HG02970 (cell line): ENCODE data around the gene B4GALT4.
A peak's percentile ranks its signal among the peaks of the same experiment; 100 is the strongest.

ENCODE experiments used
- ATAC-seq: cut with Tn5 transposase; IDR thresholded peaks from one replicate; pipeline ENCODE4 v1.9.1; 2021; ENCODE audit warnings: mild to moderate bottlenecking, moderate library complexity, moderate number of reproducible peaks; ENCODE audit not compliant: unreplicated experiment, low FRiP score

The B4GALT4 gene

DNA sequence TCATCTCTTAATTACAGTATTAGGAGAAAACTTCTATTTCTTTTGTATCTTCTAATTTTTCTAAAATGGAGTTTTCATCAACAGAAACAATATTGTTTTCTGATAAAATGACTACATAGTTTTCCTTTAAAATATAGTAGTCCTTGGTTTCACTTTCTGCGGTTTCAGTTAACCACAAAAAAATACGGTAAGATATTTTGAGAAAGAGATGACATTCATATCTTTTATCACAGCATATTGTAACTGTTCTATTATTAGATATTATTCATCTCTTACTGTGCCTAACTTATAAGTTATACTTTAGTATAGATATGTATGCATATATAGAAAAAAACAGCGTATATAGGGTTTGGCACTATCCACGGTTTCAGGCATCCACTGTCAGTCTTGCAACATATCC, 2.3 kb downstream of the B4GALT4 start:
- no peak for ATAC-seq

DNA sequence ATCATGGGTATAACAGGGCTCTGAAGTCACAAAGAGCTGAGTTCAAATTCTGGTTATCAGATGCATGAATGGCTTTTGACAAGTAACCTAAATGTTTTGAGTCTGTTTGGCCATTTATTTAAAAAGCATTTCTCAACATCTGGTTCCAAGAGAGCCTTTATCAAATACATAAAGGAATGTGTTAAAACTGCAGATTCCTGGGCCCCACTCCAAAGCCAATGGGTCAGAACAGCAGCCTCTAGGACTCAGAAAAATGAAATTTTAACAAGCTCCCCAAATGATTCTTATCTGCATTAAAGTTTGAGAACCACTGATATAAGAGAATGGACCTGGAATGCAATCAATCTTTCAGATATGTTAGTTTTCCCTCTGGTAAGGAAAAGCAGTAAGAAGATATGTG, 3.4 kb downstream of the B4GALT4 start:
- ATAC-seq: no peak

DNA sequence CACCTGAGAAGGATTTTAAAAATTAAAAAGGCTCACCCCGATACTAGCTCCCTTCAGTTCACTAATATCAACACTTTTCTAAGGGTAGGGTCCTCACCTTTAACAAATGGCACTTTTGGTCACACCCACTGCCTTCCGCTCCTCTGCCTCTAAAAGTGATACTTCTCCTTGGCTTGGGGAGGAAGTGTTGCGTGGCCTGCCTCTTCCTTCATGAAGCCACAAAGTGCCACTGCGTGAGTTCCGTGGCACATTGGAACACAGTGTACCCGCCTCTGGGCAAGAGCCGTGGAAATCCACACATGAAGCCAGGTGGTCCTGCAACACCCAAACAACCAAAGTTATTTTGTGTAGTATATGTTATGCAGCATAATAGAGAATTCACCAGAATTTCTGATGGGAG, 3.9 kb downstream of the B4GALT4 start:
- ATAC-seq: no peak

DNA sequence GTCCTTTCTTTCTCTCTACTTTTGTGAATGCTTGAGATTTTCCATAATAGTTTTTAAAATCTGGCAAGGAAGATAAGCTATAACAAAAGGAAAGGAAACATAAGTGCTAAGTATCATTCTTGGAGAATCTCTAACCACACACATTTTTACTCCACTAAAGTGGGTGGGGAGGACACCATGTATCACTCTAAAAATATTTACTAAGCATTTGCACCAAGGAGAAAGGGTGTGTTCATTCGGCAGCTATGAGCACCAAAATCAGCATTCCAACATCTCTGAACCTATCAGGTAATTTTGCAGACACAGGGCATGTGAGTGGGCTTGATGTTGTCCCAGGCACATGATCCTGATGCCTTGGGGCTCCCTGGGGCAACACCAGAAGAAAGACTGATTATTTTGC, 5.5 kb downstream of the B4GALT4 start:
- no peak for ATAC-seq

DNA sequence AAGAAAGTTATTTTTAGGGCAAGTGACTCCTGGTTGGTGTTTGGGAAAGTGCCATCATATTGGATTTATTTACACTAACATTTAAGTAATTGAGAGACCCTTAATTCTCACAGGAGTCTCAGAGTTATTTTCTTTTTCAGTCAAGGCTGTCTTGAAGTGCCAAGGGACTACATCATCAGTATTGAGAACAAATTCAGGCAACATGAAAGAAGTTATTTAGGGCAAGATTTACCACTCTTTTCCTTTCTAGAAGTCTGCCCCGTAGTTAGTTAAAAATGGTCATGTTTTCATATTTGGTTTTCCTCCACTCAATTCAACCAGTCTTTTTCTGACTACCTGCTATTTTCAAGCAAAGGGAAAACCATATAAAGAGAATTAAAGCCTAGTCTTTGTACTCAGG, 6.1 kb downstream of the B4GALT4 start:
- ATAC-seq: no peak

DNA sequence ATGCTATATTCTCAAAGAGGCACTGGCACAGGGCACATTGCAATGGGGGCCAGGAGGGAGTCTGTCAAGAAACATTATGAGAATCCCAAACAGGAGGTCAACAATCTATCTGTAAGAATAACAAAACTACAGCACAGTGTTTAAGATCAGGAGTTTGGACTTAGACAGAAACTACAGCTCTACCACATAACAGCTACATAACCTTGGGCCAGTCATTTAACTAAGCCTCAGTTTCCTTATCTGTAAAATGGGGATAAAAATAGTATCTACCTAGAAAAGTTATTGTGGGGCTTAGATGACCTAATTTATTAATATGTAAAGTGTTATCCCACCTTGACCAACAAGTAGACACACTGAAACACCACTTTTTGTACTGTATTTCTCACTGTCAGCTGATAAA, 9.9 kb downstream of the B4GALT4 start:
- no peak for ATAC-seq

DNA sequence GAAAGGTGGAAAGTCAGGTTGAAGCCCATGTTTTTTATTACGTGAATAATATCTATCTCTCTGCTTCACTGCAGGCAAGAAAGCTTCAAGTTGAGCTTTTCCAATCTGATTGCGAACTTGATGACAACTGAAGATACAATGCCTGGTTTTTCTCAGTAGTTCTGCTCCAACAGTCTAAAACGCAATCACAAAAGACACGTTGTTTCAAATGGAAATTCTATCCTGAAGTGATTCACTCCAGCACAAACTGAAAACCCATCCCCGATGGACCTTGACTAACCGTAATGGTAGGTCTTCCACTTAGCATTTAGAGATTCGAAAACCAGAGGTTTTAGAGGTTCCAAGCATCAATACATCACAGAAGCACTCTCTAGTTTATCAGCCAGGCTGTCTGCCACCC, 10.6 kb downstream of the B4GALT4 start:
- ATAC-seq: no peak

DNA sequence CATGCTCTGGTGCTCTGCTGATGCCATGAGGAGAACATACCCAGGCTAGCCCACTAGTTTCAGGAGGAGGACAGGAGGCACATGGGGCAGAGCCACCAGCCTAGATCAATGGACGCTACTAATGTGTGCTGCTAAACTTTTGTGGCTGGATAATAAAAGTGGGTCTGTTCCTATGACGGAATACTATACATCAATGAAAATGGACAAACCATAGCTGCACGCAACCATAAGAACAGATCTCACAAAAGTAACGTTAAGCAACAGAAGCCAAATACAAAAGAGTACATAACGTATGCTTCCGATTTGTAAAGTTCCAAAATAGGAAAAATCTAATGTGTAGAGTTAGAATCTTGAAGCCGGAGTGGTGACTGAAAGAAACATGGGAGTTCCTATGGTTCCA, 11.5 kb downstream of the B4GALT4 start:
- no peak for ATAC-seq

DNA sequence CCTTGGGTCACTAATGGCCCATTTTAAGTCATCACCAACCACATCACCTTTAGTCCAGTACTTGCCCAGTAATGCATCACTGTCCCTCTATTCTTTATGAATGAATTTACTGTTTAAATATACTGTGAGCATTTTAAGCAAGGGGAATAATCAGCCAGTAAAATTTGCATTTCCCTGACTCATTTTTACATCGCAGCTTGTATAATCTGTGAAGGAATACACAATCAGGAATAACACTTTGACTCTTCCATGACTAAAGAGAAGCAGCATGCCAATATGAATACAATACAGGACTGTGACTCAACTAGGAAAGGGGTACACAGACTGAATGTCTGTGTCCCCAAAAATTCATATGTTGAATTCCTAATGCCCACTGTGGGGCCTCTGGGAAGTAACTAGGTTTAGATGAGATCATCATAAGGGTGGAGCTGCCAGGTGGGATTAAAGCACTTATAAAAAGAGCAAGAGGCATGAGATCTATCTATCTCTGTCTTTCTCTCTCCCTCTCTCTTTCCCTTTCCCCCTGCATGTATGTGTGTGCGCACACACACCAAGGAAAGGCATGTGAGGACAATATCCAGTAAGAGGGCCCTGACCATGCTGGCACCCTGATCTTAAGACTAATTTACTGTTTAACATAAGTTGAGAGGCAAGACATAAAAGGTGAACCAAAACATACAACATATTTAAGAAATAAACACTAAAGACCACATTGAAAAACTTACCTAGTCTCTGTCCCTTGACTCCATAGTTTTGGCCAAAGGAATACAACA, 12.1 kb downstream of the B4GALT4 start:
- no peak for ATAC-seq

DNA sequence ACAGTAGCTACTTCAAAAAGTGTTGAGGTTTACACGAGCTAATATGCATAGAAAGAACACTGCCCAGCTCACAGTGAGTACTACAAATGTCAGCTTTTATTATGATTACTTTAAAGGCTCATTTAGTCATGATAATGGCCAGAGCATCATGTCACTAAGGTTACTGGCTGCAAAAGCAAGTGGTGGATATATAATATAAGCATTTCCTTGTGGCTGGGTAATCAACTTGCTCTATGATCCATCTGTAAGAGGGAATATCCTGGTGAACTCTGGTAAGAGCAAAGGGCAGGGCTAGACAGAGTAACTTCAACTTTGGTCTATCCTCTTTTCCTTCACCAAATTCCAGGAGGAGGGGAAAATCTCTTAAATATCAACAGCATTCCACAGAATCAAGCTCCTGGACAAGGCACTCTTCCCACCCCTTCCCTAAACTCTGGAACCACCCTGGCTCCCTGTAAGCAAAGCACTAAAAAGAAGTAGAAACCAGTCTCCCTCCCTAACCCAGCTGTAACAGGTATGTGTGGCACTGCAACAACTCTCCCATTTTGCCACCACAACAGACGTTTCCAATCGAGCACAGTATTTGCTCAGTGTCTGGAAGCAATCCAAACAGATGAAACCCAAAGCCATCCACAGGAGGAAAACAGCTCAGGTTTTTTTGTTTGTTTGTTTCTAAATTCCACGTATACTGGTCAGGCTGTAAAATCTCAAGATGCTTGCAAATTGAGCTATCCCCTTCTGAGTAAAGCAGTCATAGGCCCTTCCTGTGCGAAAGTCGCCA, 13.4 kb downstream of the B4GALT4 start:
- no peak for ATAC-seq

DNA sequence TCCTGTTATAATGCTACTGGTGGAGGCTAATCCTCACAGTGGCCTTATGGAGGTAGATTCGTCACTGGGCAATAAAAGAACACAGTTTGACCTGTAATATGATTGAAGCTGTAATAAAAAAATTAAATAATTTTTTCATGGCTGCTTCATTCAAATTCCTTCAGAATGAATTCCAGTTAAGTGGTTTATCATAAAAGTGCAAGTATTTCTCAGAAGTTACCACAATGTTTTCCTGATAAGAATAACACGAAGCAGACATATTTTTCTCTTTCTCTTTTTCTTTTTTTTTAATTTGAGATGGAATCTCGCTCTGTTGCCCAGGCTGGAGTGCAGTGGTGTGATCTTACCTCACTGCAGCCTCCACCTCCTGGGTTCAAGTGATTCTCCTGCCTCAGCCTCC, 15.6 kb downstream of the B4GALT4 start:
- ATAC-seq: no peak

DNA sequence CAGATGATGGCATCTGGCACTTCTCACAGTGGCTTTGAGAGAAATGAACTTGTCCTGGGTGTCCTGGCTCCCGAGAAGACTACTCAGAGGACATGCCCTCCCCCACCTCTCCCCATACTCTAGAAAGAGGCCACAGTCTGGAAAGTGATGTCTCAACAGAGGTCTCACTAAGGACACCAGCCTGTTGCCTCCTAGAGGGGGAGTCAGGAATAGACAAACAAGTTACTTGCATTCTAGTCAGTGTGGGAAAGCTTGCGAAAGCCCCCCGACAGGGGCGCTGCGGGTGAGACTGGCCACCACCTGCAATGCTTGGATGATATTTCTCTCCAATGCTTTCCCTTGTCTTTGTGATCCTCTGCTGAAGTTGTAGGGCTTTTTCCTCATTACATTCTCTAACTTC, 17.2 kb downstream of the B4GALT4 start:
- ATAC-seq: no peak

DNA sequence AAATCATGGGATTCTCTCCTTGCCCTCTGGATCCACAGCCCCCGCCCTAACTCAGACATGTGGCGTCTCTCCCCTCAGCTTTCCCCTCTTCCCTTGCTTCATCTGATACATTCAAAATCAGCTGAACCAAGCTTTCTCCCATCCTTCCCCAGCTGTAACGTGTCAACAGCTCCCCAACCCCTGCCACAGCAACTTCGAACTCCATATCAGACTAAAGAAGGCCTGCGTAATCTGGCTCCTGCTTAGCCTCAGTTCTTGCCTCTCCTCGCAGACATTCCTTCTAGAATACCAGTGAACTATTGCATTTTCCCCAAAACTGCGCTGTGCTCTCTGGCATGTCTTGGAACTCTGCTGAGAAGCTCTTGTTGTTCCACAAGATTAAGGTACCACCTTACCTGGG, 18.3 kb downstream of the B4GALT4 start:
- no peak for ATAC-seq

DNA sequence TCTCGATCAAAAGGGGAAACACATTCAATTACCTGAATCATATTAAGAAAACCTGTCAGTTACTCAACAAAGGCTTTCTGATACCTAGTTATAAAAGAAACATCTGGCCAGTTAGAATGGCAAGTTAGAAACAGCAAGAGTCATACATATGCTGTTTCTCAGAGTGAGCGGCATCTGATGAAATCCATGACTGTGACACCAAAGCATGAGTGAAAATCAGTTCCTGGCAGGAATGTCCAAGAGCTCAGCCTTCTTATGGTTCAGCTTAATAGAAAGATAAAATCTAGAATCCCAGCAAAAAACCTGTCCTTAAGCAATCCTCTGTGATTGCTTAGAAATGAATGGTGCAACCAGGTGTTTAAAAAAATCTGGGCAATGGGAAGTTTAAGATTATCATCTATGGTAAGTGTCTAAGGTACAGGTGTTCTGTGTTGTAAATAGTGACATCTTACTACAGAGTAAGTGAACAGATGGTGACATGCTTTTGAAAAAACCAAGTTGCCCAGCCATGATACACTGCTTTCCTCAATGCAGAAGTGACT, 18.8 kb downstream of the B4GALT4 start:
- no peak for ATAC-seq

DNA sequence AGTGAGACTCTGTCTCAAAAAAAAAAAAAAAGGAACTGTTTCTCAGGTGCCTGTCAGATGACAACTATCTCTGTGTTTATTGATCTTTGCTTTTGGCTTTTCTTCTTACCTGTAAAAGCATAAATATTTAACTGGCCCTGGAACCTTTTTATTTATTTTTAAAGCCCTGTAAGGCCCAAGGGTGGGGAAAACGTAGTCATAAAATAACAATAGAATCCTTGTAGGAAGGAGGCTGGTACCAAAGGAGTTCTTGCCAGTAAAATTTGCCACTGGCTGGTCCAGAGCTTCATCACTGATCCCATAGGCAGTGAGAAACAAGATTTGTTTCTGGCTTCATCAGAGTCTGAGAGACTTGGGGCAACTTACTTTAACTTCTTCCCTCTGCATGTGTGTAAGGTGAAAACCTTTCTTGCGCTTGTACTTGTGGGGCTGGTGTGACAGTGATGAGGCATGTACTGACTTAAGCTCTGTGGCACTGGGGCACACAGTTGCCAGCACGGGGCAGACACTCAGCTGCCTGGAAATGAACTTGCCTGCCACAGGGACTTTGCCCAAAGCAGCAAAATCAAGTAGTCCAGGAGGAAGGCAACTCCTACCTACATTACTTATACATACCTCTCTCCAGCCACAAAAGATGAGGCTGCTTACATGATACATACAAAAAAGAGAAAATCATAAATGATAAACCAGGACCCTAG, 19.6 kb downstream of the B4GALT4 start:
- no peak for ATAC-seq

DNA sequence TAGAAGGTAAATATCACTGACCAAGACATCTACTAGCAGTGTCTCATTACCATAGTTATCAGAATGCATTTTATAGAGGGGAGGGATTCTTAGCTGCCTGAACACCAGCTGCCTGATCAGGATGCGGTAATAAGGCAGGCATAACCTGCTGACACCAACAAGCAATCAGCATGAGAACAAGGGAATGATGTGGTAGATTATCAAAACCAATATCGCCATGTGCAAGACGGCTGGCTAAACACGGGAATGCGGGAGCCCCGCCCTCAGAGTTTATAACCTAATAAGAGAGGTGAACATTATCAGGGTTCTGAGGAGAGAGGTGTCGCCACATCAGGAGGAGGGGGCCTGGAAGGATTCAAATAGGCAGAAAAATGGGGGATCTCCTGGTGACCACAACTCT, 20.5 kb downstream of the B4GALT4 start:
- ATAC-seq: no peak

DNA sequence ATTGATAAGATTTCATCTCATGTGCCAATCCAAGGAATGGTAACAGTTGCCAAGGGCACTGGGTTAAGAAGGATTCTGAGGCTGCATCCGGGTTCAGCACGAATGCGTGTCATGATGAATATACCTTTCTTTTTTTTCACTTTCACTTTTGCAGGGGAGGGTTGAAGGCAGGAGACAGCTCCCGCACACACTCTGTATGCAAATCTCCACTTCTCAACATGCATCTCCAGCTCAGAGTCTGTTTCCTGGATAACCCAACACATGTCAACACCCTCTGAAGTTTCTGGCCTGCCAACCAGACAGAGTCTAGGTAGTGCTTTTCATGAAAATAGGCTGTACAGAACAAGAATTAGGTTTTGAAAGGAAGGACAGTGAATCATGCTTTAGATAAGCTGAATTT, 21.6 kb downstream of the B4GALT4 start:
- peak; percentile 85 for ATAC-seq

DNA sequence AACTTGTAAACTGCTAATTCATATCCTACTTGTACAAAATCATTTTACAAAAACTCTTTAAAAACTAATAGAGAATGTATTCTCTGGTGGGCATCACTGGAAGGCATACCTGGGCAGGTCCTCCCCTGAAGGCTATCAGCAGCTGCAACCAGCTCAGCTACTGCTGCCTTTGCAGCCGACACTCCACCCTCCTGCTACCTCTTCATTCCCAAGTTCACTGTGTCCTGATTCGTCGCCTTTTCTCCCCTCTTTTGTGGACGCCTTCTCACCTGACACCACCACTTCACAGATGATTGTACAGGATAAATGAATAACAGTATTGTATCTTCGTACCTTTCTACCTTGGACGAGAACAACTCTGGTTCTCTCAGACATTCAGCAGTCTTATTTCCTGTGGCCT, 28.9 kb downstream of the B4GALT4 start:
- ATAC-seq: no peak

DNA sequence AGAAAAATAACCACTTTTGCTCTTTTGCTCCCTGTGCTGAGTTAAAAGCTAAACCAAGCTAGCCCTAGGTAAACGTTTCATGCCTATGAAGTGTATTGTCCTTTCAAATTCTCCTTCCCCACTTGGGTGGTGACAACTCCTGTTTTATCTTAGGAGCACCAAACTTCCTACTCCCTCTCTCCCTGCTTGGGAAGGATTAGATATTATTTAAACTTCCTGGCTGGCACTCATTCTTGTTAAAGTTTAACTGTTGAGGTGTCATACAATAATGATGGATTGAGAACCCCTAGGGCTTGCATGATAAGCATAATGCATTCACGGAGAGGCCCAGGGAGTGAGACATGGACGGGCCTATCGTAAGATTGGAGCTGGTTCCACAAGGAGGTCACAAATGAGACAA, 29.5 kb downstream of the B4GALT4 start:
- ATAC-seq: no peak

DNA sequence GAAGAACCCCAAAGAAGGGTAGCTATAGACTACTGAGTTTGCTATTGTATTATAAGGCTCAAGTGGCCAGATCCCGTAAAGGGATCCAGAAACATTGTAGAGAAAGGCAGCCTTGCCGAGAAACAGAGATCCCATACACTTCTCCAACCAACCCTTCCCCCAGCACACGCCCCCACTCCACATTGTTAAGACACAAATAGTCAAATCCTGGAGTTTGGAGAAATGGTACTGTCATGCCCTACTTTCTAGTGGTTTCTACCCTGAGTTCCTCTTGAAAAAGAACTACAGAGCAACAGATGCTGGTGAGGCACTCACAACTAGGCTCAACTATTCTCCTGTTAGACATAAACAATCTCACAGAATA, 33.2 kb downstream of the B4GALT4 start:
- ATAC-seq: no peak
